K562 (cell line): Measurements from ENCODE around the gene FRMD4A. TPM values are rescaled to one million over a fixed set of nuclear protein-coding genes. Genes with fewer than 3 reads are reported as not detected.

Experiments used
- ATAC-seq: fragments of 200-7000 bp; cut with Tn5 transposase; 3 replicates; pipeline ENCODE4 v1.9.1; 2020; ENCODE audit warnings: moderate library complexity
- BruUV-seq: library from RNA; stranded (reverse); fragments of 400-500 nt; replicated peaks from 2 replicates; lab custom pipeline; 2021; lab: Mats Ljungman, UMichigan
- CTCF ChIA-PET: fragments of 300-600 bp; formaldehyde crosslinking; extraction: SDS; loops from one replicate; lab custom pipeline; 2021; ENCODE audit warnings: low intra/inter-chr PET ratio; lab: Yijun Ruan, JAX
- POLR2A ChIA-PET: fragments of 300-600, 350-650 bp; sonication (Branson Sonifier 250); formaldehyde crosslinking; extraction: SDS; loops from one replicate; lab custom pipeline; 2021; ENCODE audit warnings: antibody characterized with exemption, inconsistent platforms; lab: Yijun Ruan, JAX
- DNase-seq, 4 experiments: peaks; one replicate each; pipeline versions ENCODE4 v3.0.0 to v3.0.0-alpha.2; 2011 to 2018; ENCODE audit warnings: low spot score in 3 of 4, mixed read lengths in 3 of 4; ENCODE audit errors: extremely low read depth in 1 of 4
- FAIRE-seq: peaks from 2 replicates; lab custom pipeline; 2011; peaks lifted over from hg19 to GRCh38; lab: Jason Lieb, UNC
- H2AFZ ChIP-seq: 2 replicates; pipeline ENCODE4 v1.6.0; 2011; ENCODE audit warnings: low read depth, low read length, control low read depth, inconsistent platforms
- H3K27ac ChIP-seq: fragments of 200-600 bp; 3 replicates; pipeline ENCODE4 v1.8.0; 2011; ENCODE audit warnings: low read depth, mild to moderate bottlenecking, control low read depth, inconsistent platforms, low read length, moderate library complexity, mixed read lengths; ENCODE audit errors: extremely low read depth
- H3K27me3 ChIP-seq, 2 experiments: fragments of 300-600 bp in 1 of 2; 2 replicates in 1 of 2; 3 replicates in 1 of 2; pipeline versions ENCODE4 v1.6.0 to v1.8.0; 2011; ENCODE audit warnings: inconsistent platforms in 2 of 2, low read length in 2 of 2, mild to moderate bottlenecking in 1 of 2, mixed read lengths in 1 of 2, moderate library complexity in 1 of 2; ENCODE audit not compliant: control insufficient read depth in 2 of 2, insufficient read depth in 2 of 2
- H3K36me3 ChIP-seq: fragments of 300-600 bp; 3 replicates; pipeline ENCODE4 v1.8.0; 2011; ENCODE audit warnings: mild to moderate bottlenecking, low read length, inconsistent platforms; ENCODE audit not compliant: control insufficient read depth, insufficient read depth
- H3K4me1 ChIP-seq, 2 experiments: fragments of 200-600 bp in 1 of 2; replicated peaks in 1 of 2; 2 replicates in 1 of 2; 3 replicates in 1 of 2; pipeline versions ENCODE4 v1.5.1 to v1.8.0; 2011; ENCODE audit warnings: inconsistent platforms in 2 of 2, low read length in 2 of 2, mild to moderate bottlenecking in 1 of 2, mixed read lengths in 1 of 2, moderate library complexity in 1 of 2; ENCODE audit not compliant: control insufficient read depth in 2 of 2, insufficient read depth in 2 of 2
- H3K4me2 ChIP-seq: 2 replicates; pipeline ENCODE4 v1.6.1; 2011; ENCODE audit warnings: low read length, control low read depth, inconsistent platforms, mixed read lengths; ENCODE audit not compliant: insufficient read depth
- H3K4me3 ChIP-seq: fragments of 200-600 bp; sonication (generic), shearing (Covaris generic); 2 replicates; pipeline ENCODE4 v1.5.1; 2016; ENCODE audit warnings: control low read depth, inconsistent platforms
- H3K79me2 ChIP-seq: fragments of 200-600 bp; 3 replicates; pipeline ENCODE4 v1.8.0; 2011; ENCODE audit warnings: low read length, inconsistent platforms; ENCODE audit not compliant: control insufficient read depth, insufficient read depth
- H3K9ac ChIP-seq, 2 experiments: 2 replicates each; pipeline versions ENCODE4 v1.6.0 to v1.6.1; 2011; ENCODE audit warnings: low read depth in 2 of 2, low read length in 2 of 2, control low read depth in 1 of 2, inconsistent platforms in 1 of 2, mild to moderate bottlenecking in 1 of 2, mixed read lengths in 1 of 2; ENCODE audit not compliant: insufficient read depth in 1 of 2
- H3K9me1 ChIP-seq: one replicate; pipeline ENCODE4 v1.6.0; 2011; ENCODE audit warnings: inconsistent platforms, mild to moderate bottlenecking, low read length, moderate library complexity; ENCODE audit not compliant: control insufficient read depth, insufficient read depth
- H3K9me3 ChIP-seq: replicated peaks from 2 replicates; pipeline ENCODE4 v1.5.1; 2011; ENCODE audit warnings: low read depth, low read length, inconsistent platforms; ENCODE audit not compliant: control insufficient read depth, insufficient read depth
- H4K20me1 ChIP-seq: replicated peaks from 2 replicates; pipeline ENCODE4 v1.6.1; 2011; ENCODE audit warnings: low read length, inconsistent platforms, mixed read lengths; ENCODE audit not compliant: control insufficient read depth, insufficient read depth
- CREB1 ChIP-seq, 2 experiments: sonication (generic) in 1 of 2; formaldehyde crosslinking in 1 of 2; IDR thresholded peaks; 2 replicates each; pipeline versions ENCODE4 v1.6.1 to v1.8.0; 2012 to 2022; ENCODE audit warnings: inconsistent platforms in 1 of 2, mild to moderate bottlenecking in 1 of 2, missing genetic modification reagents in 1 of 2, moderate library complexity in 1 of 2
- CREM ChIP-seq: IDR thresholded peaks from 2 replicates; pipeline ENCODE4 v1.6.1; 2014; ENCODE audit warnings: antibody characterized with exemption, low read depth
- HNRNPH1 ChIP-seq: fragments of 200-400 bp; formaldehyde crosslinking; optimal IDR thresholded peaks from 2 replicates; pipeline ENCODE3; 2017; ENCODE audit warnings: low read depth, mild to moderate bottlenecking, low read length, moderate library complexity
- NR2C2 ChIP-seq, 2 experiments: fragments of 200-800 bp in 1 of 2; sonication (Bioruptor generic) in 1 of 2; sonication (generic) in 1 of 2; formaldehyde crosslinking in 1 of 2; IDR thresholded peaks; 2 replicates each; pipeline versions ENCODE4 v1.6.1 to v1.8.0; 2016 to 2022; ENCODE audit warnings: mild to moderate bottlenecking in 1 of 2, missing compliant biosample characterization in 1 of 2, missing genetic modification characterization in 1 of 2, missing genetic modification reagents in 1 of 2
- TBL1XR1 ChIP-seq, 2 experiments: IDR thresholded peaks; 2 replicates each; pipeline ENCODE4 v1.6.1; 2012; ENCODE audit warnings: improper control_type of control experiment in 2 of 2, low read length in 2 of 2, mild to moderate bottlenecking in 1 of 2
- ZNF551 ChIP-seq: fragments of 250-450 bp; sonication (Bioruptor Pico); IDR thresholded peaks from 2 replicates; pipeline ENCODE4 v1.5.0; 2021; ENCODE audit warnings: mild to moderate bottlenecking, moderate library complexity
- WGBS: fragments of 100-300 bp; shearing (Covaris generic); methylation state at CpG from one replicate; pipeline ENCODE4 v1.1.6; 2016; ENCODE audit warnings: low coverage, mixed read lengths; ENCODE audit not compliant: insufficient coverage; ENCODE audit errors: missing lambda C conversion rate; 5-methylcytosine and 5-hydroxymethylcytosine counted together
- in situ Hi-C: fragments of 300-500 bp; cut with MboI; formaldehyde crosslinking; loops from 4 replicates; pipeline ENCODE4 v1.15.0; 2018; ENCODE audit warnings: inconsistent platforms, mixed read lengths
- intact Hi-C: fragments of 100-400 bp; cut with micrococcal nuclease; formaldehyde crosslinking; loops from 2 replicates; pipeline ENCODE4 v1.14.2; 2022
- polyA plus RNA-seq, 8 experiments: library from polyadenylated mRNA; depleted of rRNA in 4 of 8; stranded (reverse) in 5 of 8; unstranded in 3 of 8; fragments of >200 nt; fragmentation: Nextera tagmentation in 2 of 8; fragmentation: Illumina TruSeq in 1 of 8; extraction: Ambion mirVana in 2 of 8; extraction: Trizol in 1 of 8; gene quantifications; 2 replicates each; pipeline versions ENCODE4 v1.2.1 to v1.2.3, GENCODE V29; 2011 to 2014; ENCODE audit warnings: inconsistent platforms in 1 of 8, missing spikeins in 1 of 8
- total RNA-seq, 7 experiments: library from RNA; depleted of rRNA in 6 of 7; stranded (reverse); fragments of >200 nt in 6 of 7; fragmentation: Illumina TruSeq in 2 of 7; extraction: Trizol in 2 of 7; gene quantifications; 2 replicates each; pipeline versions ENCODE4 v1.2.1 to v1.2.3, GENCODE V29; 2011 to 2021; ENCODE audit warnings: low replicate concordance in 1 of 7
- TF ChIP-seq, protein P1 (sequence below): fragments of 150-350 bp; conservative IDR thresholded peaks from 2 replicates; pipeline ENCODE4 v1.6.1; 2014; ENCODE audit warnings: low read length

The FRMD4A gene
- total and polyA plus RNA-seq, 9 of the 15 experiments (the other 6 are each of a cell fraction or from before 2014, with no cell fraction given) = 0.80 to 5.2 (median 3.0) TPM

DNA sequence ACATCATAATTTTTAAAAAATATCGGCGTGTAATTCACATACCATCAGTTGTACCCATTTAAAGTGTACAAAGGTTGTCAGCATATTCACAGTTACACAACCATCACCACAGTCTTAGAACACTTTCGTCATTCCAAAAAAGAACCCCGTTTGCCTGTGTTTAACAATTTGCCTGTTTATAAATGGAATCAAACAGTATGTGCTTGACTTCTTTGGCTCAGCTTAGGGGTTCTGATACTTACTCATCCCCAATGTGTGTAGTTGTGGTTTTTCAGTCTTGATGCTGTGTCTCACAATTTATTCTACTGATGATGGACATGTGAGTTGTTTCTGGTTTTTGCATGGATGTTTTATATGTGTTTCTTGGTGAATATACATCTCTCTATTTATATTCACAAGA, 693.9 kb downstream of the FRMD4A start:
- WGBS = 68% methylated on average over 4 of the region's 4 CpGs

More for the DNA sequence above, 693.9 kb downstream of the FRMD4A start:
- Histone ChIP-seq H3K9ac (no peak overlapping the region), H3K27ac (no peak overlapping the region), H3K36me3 (no peaks in the 10 kb centered on the region; the same call in 2 of the 3 replicates), H2AFZ (no peak overlapping the region), H3K4me1 (no peaks in the 10 kb centered on the region), H3K9me3 (no peaks in the 10 kb centered on the region), H3K4me2 (no peak overlapping the region), H3K27me3 (no peaks in the 10 kb centered on the region), H3K9me1 (no peaks in the 10 kb centered on the region), H3K79me2 (no peaks in the 10 kb centered on the region), H4K20me1 (no peaks in the 10 kb centered on the region), H3K4me3 (no peak overlapping the region)
- FAIRE-seq = no peak
- in situ Hi-C loops = no loop called here
- intact Hi-C loops = no loop called here
- ChIA-PET POLR2A (no interaction called here), CTCF (interaction anchor here (0.6 kb wide), 1 partner anchor 10 kb away, joined by 4 read pairs; no protein-coding TSS in a partner anchor)
- TF ChIP-seq CREM = no peak
- TF ChIP-seq, protein P1, sequence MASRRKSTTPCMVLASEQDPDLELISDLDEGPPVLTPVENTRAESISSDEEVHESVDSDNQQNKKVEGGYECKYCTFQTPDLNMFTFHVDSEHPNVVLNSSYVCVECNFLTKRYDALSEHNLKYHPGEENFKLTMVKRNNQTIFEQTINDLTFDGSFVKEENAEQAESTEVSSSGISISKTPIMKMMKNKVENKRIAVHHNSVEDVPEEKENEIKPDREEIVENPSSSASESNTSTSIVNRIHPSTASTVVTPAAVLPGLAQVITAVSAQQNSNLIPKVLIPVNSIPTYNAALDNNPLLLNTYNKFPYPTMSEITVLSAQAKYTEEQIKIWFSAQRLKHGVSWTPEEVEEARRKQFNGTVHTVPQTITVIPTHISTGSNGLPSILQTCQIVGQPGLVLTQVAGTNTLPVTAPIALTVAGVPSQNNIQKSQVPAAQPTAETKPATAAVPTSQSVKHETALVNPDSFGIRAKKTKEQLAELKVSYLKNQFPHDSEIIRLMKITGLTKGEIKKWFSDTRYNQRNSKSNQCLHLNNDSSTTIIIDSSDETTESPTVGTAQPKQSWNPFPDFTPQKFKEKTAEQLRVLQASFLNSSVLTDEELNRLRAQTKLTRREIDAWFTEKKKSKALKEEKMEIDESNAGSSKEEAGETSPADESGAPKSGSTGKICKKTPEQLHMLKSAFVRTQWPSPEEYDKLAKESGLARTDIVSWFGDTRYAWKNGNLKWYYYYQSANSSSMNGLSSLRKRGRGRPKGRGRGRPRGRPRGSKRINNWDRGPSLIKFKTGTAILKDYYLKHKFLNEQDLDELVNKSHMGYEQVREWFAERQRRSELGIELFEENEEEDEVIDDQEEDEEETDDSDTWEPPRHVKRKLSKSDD = no peak
- TF ChIP-seq HNRNPH1 = no peak
- TF ChIP-seq CREB1 (IDR thresholded peaks at IDR 0.05) = no peak
- TF ChIP-seq CREB1 (CRISPR knock-in tag; IDR thresholded peaks at IDR 0.05) = no peak
- no peak for TF ChIP-seq NR2C2 (CRISPR knock-in tag; IDR thresholded peaks at IDR 0.05)
- no peak for TF ChIP-seq NR2C2 (tag; IDR thresholded peaks at IDR 0.05)
- TF ChIP-seq TBL1XR1 (IDR thresholded peaks at IDR 0.05; ENCODE audit: low read length in 2 of 2) = no peak
- TF ChIP-seq ZNF551 (CRISPR knock-in tag) = no peak
- BruUV-seq = no TSS peak
- DNase-seq = no peak
- ATAC-seq = no peak
